ENCODE data around the gene ASB11. TPM values are rescaled to one million over a fixed set of nuclear protein-coding genes. Genes with fewer than 3 reads are reported as not detected.

ASB11 gene
- total and polyA plus RNA-seq, 2 experiments from 2014 or later, result not detected

GRCh38 chrX:15334561-15334960 lies 19.1 kb upstream of the ASB11 start:
- Histone ChIP-seq H4K20me1 (ENCODE audit: insufficient read depth) (no peaks in the 10 kb centered on the region), H3K9me2 (ENCODE audit: insufficient read depth) (no peaks in the 10 kb centered on the region), H3K79me2 (ENCODE audit: insufficient read depth) (peaks cover 23% of the 10 kb centered on the region), H3K36me3 (ENCODE audit: low read depth) (no peaks in the 10 kb centered on the region), H3K27ac (peak overlapping the region; percentile 83), H3F3A (ENCODE audit: insufficient read depth) (0 out of 2 replicates have a peak, but pooled peaks cover 3% of the 10 kb centered on the region), H3K4me1 (ENCODE audit: insufficient read depth) (no peaks in the 10 kb centered on the region), H3K4me2 (ENCODE audit: unreplicated experiment) (peak overlapping the region; percentile 84), H3K9ac (peak overlapping the region; percentile 90), H3K4me3 (peak overlapping the region; percentile 84), H2AFZ (peak overlapping the region; percentile 83), H3K27me3 (replicated peaks; ENCODE audit: insufficient read depth) (no peaks in the 10 kb centered on the region), H3K9me3 (ENCODE audit: low read depth) (no peaks in the 10 kb centered on the region)
- 1 to 2% methylated on average over 7 of the region's 7 CpGs for WGBS, 2 experiments (ENCODE audit: low coverage in 1 of 2, low lambda C conversion rate in 2 of 2, missing lambda C conversion rate in 2 of 2)
- in situ Hi-C loops (cut with MboI), result no loop called here
- TF ChIP-seq EZH2phosphoT487 (IDR thresholded peaks at IDR 0.05; ENCODE audit: insufficient read depth, low read depth), result no peak
- TF ChIP-seq EZH2 (IDR thresholded peaks at IDR 0.05; ENCODE audit: insufficient read depth, poor library complexity, severe bottlenecking), result no peak
- DNase-seq, result peak; percentile 64

DNA sequence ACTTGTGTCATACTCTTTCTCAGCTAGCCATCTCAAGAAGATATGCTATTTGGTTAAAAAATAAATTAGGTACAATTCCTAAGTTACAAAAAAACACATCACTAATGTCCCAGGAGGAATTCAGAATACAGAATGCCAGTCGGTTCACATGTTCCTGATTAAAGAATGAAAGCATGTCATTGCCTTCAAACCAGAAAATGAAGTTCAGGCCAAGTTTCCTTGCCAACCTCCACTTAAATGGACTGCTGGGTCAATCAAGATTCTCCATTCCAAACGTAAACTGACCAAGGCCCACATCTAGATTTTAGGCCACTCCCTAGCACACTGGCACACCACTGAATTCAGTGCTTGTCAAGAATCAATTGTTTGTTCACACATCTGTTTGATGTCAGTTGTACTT lies 13.4 kb upstream of the ASB11 start:
- Histone ChIP-seq H3K79me2 (ENCODE audit: insufficient read depth) (peaks cover 16% of the 10 kb centered on the region), H3K9me2 (ENCODE audit: insufficient read depth) (no peaks in the 10 kb centered on the region), H3F3A (ENCODE audit: insufficient read depth) (no peaks in the 10 kb centered on the region), H3K27ac (no peak overlapping the region), H3K4me3 (no peak overlapping the region), H3K9me3 (ENCODE audit: low read depth) (no peaks in the 10 kb centered on the region), H3K9ac (no peak overlapping the region), H3K27me3 (replicated peaks; ENCODE audit: insufficient read depth) (no peaks in the 10 kb centered on the region), H3K4me2 (ENCODE audit: unreplicated experiment) (no peak overlapping the region), H3K4me1 (ENCODE audit: insufficient read depth) (no peaks in the 10 kb centered on the region), H4K20me1 (ENCODE audit: insufficient read depth) (no peaks in the 10 kb centered on the region), H3K36me3 (ENCODE audit: low read depth) (no peaks in the 10 kb centered on the region; the same call in 1 of the 2 replicates), H2AFZ (no peak overlapping the region)
- no peak for DNase-seq
- 22 to 25% methylated on average over 2 of the region's 2 CpGs for WGBS, 2 experiments (ENCODE audit: low coverage in 1 of 2, low lambda C conversion rate in 2 of 2, missing lambda C conversion rate in 2 of 2)
- in situ Hi-C loops (cut with MboI), result no loop called here
- TF ChIP-seq EZH2 (IDR thresholded peaks at IDR 0.05; ENCODE audit: insufficient read depth, poor library complexity, severe bottlenecking), result no peak
- TF ChIP-seq EZH2phosphoT487 (IDR thresholded peaks at IDR 0.05; ENCODE audit: insufficient read depth, low read depth), result no peak

- H3K4me2 ChIP-seq (ENCODE audit: unreplicated experiment), result no peak overlapping the region
- no peaks in the 10 kb centered on the region for H4K20me1 ChIP-seq (ENCODE audit: insufficient read depth)
- no peaks in the 10 kb centered on the region for H3F3A ChIP-seq (ENCODE audit: insufficient read depth)
- in situ Hi-C loops (cut with MboI), result no loop called here
- no peak overlapping the region for H3K27ac ChIP-seq
- no peak for DNase-seq
- TF ChIP-seq EZH2 (IDR thresholded peaks at IDR 0.05; ENCODE audit: insufficient read depth, poor library complexity, severe bottlenecking), result no peak
- TF ChIP-seq EZH2phosphoT487 (IDR thresholded peaks at IDR 0.05; ENCODE audit: insufficient read depth, low read depth), result no peak
- no peaks in the 10 kb centered on the region; the same call in 1 of the 2 replicates for H3K36me3 ChIP-seq (ENCODE audit: low read depth)
- no peak overlapping the region for H2AFZ ChIP-seq
- peaks cover 9% of the 10 kb centered on the region for H3K79me2 ChIP-seq (ENCODE audit: insufficient read depth)
- no peaks in the 10 kb centered on the region for H3K9me3 ChIP-seq (ENCODE audit: low read depth)
- H3K4me3 ChIP-seq, result no peak overlapping the region
- H3K4me1 ChIP-seq (ENCODE audit: insufficient read depth), result no peaks in the 10 kb centered on the region
- no peak overlapping the region for H3K9ac ChIP-seq
- WGBS, 2 experiments (ENCODE audit: low coverage in 1 of 2, low lambda C conversion rate in 2 of 2, missing lambda C conversion rate in 2 of 2), result 71 to 75% methylated on average over 3 of the region's 3 CpGs
- no peaks in the 10 kb centered on the region for H3K9me2 ChIP-seq (ENCODE audit: insufficient read depth)
- H3K27me3 ChIP-seq (replicated peaks; ENCODE audit: insufficient read depth), result no peaks in the 10 kb centered on the region
Measured at GRCh38 chrX:15328131-15328530, 12.7 kb upstream of the ASB11 start.

- Histone ChIP-seq H3K9ac (no peak overlapping the region), H3K9me3 (ENCODE audit: low read depth) (no peaks in the 10 kb centered on the region), H2AFZ (no peak overlapping the region), H3K4me1 (ENCODE audit: insufficient read depth) (no peaks in the 10 kb centered on the region), H3K36me3 (ENCODE audit: low read depth) (no peaks in the 10 kb centered on the region; the same call in 1 of the 2 replicates), H3K27me3 (replicated peaks; ENCODE audit: insufficient read depth) (no peaks in the 10 kb centered on the region), H3K79me2 (ENCODE audit: insufficient read depth) (no peaks in the 10 kb centered on the region), H3K4me3 (no peak overlapping the region), H3K9me2 (ENCODE audit: insufficient read depth) (no peaks in the 10 kb centered on the region), H3F3A (ENCODE audit: insufficient read depth) (no peaks in the 10 kb centered on the region), H3K27ac (no peak overlapping the region), H4K20me1 (ENCODE audit: insufficient read depth) (no peaks in the 10 kb centered on the region), H3K4me2 (ENCODE audit: unreplicated experiment) (no peak overlapping the region)
- WGBS, 2 experiments (ENCODE audit: low coverage in 1 of 2, low lambda C conversion rate in 2 of 2, missing lambda C conversion rate in 2 of 2), result 78 to 80% methylated on average over 5 of the region's 5 CpGs
- in situ Hi-C loops (cut with MboI), result no loop called here
- no peak for DNase-seq
- TF ChIP-seq EZH2phosphoT487 (IDR thresholded peaks at IDR 0.05; ENCODE audit: insufficient read depth, low read depth) (no peak), EZH2 (IDR thresholded peaks at IDR 0.05; ENCODE audit: insufficient read depth, poor library complexity, severe bottlenecking) (no peak)
Measured at GRCh38 chrX:15322472-15322871, 7.0 kb upstream of the ASB11 start.

- H3K9me3 ChIP-seq (ENCODE audit: low read depth), result no peaks in the 10 kb centered on the region
- DNase-seq, result no peak
- no peak overlapping the region for H3K9ac ChIP-seq
- no peaks in the 10 kb centered on the region; the same call in 1 of the 2 replicates for H3K36me3 ChIP-seq (ENCODE audit: low read depth)
- no peaks in the 10 kb centered on the region for H3K9me2 ChIP-seq (ENCODE audit: insufficient read depth)
- H3F3A ChIP-seq (ENCODE audit: insufficient read depth), result no peaks in the 10 kb centered on the region
- no peak overlapping the region for H3K4me2 ChIP-seq (ENCODE audit: unreplicated experiment)
- no peaks in the 10 kb centered on the region for H3K4me1 ChIP-seq (ENCODE audit: insufficient read depth)
- TF ChIP-seq EZH2 (IDR thresholded peaks at IDR 0.05; ENCODE audit: insufficient read depth, poor library complexity, severe bottlenecking), result no peak
- no peak for TF ChIP-seq EZH2phosphoT487 (IDR thresholded peaks at IDR 0.05; ENCODE audit: insufficient read depth, low read depth)
- in situ Hi-C loops (cut with MboI), result no loop called here
- no peak overlapping the region for H3K27ac ChIP-seq
- no peaks in the 10 kb centered on the region for H4K20me1 ChIP-seq (ENCODE audit: insufficient read depth)
- no peaks in the 10 kb centered on the region for H3K79me2 ChIP-seq (ENCODE audit: insufficient read depth)
- H3K27me3 ChIP-seq (replicated peaks; ENCODE audit: insufficient read depth), result no peaks in the 10 kb centered on the region
- H3K4me3 ChIP-seq, result no peak overlapping the region
- 98% methylated on average over 3 of the region's 3 CpGs for WGBS, 2 experiments (ENCODE audit: low coverage in 1 of 2, low lambda C conversion rate in 2 of 2, missing lambda C conversion rate in 2 of 2)
- no peak overlapping the region for H2AFZ ChIP-seq
Measured at GRCh38 chrX:15322072-15322471, 6.6 kb upstream of the ASB11 start.

All from GM23248 (cell line).